ENCODE measurements around the gene NMT1.
"Not testable (repeated sequence)": the region's sequence is repeated elsewhere in the genome, so short reads cannot be mapped to it uniquely, and the experiment has no call there.

NMT1 gene

DNA sequence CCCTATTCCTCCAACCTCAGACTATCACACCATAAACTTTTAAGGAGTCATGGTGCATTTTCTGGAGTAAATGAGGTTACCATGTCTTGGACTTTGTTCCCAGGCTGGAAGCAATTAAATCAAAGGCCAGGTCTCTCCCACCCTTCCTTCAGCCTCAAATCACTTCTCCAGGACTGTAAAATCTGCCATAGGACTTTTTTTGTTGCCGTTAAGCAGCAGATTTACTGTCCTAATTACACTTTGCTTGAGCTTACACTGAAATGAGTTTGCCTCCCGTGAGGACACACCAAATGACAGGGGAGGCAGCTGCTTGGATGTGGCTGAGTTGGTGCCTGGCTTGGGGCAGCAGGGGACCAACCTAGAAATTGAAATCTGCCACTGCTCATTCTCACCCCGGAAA is 24.4 kb upstream of the NMT1 start:
- DNase-seq (ENCODE audit: low read depth in 2 of 2), result no peak

- DNase-seq (ENCODE audit: low read depth in 2 of 2), result no peak
Measured at GRCh38 chr17:45038728-45039634, 22.1 kb upstream of the NMT1 start.

DNA sequence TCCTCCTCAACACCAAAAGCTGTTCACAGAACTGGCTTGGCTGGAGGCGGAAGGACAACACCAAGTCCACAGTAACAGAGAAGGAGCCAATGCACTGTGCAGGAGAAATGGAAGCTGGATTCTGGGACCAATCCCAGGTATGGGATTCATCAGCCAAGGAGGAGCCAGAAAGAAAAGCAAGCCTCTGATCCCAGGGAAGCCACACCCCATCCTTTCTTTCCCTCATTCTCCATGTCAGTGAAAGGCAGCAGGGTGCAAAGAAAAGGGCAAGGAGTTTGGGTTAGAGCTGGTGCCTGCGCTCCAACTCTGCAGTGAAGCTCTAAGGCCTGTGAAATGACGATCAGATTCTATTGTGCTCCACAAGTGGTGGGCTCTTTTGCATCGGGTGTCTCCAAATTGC is 20.7 kb upstream of the NMT1 start:
- no peak for DNase-seq (ENCODE audit: low read depth in 2 of 2)

- DNase-seq (ENCODE audit: low read depth in 2 of 2), result no peak
Measured at GRCh38 chr17:45042346-45043120, 18.6 kb upstream of the NMT1 start.

DNA sequence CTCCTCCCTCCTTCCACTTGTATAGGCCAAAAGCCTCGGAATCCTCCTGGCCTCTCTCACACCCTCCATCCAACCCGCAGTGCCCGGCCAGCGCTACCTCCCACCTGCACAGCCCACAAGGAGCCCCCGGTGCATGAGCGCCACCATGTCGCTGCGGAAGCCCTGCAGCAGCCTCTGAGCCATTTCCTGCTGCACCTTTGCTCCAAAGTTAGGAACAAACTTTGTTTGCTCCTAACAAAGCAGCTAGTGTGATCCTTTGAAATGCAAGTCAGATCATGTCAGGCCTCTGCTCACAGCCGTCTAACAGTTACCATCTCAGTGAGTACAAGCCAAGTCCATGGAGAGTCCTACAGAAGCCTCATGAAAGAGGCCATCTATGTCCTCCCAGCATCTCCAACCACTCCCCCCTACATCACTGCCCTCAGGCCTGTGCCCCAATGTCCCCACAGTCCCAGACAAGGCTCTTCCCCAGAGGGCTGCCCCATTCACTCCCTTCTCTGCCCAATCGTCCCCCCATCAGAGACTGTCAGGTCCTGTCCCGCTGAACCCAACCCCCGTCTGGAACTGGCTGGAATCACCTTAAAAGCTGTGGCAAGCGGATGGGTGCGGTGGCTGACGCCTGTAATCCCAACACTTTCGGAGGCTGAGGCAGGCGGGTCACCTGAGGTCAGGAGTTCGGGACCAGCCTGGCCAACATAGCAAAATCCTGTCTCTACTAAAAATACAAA is 17.1 kb upstream of the NMT1 start:
- DNase-seq (ENCODE audit: low read depth in 2 of 2), result no peak

- DNase-seq (ENCODE audit: low read depth in 2 of 2), result no peak
Measured at GRCh38 chr17:45046537-45047125, 14.5 kb upstream of the NMT1 start.

- DNase-seq (ENCODE audit: low read depth in 2 of 2), result no peak
Measured at GRCh38 chr17:45048795-45049563, 12.1 kb upstream of the NMT1 start.

DNA sequence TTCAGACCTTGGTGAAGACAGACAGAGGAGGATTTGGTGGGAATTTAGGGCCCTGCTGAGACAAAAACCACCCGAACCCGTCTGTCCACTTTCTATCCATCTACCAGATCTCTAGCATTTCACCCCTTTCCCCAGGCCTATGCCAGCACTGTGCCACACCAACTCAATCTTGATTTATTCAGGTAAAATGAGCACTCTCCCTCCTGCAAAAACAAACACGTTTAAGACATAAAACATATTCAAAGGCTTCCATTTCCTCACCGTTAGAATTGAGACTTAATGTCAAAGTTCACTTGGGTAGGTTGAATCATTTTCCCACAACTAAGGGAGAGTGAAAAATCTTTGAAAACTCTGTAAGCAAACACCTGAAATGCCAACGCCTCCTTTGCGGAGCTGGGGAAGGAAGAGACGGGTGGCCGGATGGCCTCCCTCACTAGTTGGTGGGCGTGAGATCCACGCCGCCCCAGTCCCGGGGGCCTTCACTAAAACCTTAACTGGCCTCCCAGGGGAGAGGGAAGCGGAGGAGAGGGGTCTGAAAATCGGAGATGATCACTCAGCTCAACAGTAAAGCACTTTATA is 10.5 kb upstream of the NMT1 start:
- DNase-seq (ENCODE audit: low read depth in 2 of 2), result peak in 1 of 2 experiments; percentile 33

- DNase-seq (ENCODE audit: low read depth in 2 of 2), result peak; percentile 83 to 84
Measured at GRCh38 chr17:45051060-45051719, 9.9 kb upstream of the NMT1 start, which contains the start of gene DCAKD. Gene DCAKD (minus strand): TSS chr17:45051632. CDS start chr17:45034885, 16,747 bp downstream.

GRCh38 chr17:45051720-45052051 is 9.4 kb upstream of the NMT1 start:
- not testable (repeated sequence) for DNase-seq (ENCODE audit: low read depth in 2 of 2)

DNA sequence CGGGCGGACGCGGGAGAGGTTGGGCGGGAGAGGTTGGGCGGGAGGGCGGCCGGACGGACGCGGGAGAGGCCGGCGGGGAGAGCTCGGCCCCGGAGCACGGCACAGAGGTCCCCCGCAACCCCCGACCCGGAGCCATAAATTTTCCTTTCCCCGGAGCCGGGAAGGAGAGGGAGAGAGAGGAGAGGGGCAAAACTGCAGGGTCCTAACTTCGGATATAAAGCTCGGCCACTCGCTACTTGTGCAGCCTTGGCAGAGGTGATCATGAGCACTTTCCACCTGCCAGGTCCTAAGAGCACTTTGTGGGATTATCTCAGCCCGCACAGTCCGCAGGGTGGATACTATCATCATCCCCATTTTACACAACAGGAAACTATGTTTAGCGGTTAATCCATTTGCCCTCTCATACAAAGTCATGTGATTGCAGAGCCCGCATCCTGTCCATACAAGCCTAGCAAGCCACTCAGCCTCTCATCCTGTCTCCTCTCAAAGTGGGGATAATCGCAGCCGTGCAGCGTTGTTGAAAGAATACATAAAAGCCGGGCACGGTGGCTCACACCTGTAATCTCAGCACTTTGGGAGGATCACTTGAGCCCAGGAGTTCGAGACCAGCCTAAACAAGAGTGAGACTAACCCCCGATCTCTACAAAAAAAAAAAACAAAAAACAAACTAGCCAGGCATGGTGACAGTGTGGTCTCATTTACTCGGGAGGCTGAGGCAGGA is 8.9 kb upstream of the NMT1 start:
- DNase-seq (ENCODE audit: low read depth in 2 of 2), result peak; percentile 10 to 25

DNA sequence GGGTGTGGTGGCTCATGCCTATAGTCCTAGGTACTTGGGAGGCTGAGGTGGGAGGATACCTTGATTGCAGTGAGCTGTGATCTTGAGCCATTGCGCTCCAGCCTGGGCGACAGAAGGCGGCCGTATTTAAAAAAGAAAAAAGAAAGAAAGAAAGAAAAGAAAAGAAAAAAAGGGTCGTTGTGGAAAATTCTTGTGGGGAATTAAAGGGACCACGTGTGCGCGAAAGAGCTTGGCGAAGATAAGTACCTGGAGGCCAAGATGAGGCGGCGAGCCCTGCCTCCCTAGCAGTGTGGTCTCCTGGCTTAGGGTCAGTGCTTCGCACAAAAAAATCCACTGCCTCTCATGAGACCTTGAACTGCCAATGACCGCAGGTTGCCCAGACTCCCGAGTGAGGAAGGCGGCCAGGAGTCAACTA is 728 bp upstream of the NMT1 start:
- no peak for DNase-seq (ENCODE audit: low read depth in 2 of 2)

DNA sequence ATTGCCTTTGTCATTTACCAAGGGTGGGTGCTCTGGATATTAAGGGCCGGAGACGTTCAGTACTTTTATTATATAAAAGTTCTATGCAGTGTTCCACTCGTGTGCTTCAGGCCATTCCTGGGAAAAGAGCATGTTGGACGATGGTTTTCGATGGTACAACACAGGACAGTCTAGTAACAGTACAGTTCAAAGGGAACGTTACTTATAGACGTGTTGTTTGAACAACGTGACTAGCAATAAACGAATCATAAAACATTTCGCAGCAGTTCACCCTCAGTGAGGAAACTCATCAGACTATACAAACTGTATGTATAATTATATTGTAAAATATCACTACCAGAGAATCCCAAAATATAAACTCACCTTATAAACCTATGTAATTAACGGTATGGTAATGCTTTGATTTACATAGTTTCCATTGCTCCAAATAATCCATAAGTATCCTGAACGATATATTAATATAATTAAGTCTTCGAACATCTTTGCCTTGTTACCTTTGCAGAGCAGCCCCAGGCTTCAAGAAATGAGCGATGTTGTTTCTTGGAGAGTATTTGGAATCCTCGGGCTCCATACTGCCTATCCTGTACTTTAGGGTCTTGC is 589 bp downstream of the NMT1 start:
- no peak for DNase-seq (ENCODE audit: low read depth in 2 of 2)

DNA sequence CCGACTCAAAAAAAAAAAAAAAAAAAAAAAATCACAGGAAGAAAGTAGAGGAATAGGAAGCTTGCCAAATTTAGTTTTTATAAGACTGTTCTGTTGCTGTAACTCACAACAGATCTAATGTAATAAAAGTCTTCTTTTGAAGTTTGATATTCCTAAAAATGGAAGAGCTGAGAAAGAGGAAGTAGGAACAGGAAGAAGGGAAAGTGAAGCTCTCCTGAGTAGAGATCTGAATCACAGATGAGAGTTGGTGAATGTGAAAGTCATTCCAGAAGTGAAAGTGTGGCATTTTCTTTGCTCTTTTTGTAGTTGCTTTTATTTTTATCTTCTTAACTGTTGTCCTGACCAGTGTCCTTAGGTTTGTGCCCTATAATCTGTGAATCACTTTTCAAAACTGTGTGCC is 2.1 kb downstream of the NMT1 start:
- no peak for DNase-seq (ENCODE audit: low read depth in 2 of 2)

GRCh38 chr17:45067637-45068036 is 6.5 kb downstream of the NMT1 start:
- no peak for DNase-seq (ENCODE audit: low read depth in 2 of 2)

DNA sequence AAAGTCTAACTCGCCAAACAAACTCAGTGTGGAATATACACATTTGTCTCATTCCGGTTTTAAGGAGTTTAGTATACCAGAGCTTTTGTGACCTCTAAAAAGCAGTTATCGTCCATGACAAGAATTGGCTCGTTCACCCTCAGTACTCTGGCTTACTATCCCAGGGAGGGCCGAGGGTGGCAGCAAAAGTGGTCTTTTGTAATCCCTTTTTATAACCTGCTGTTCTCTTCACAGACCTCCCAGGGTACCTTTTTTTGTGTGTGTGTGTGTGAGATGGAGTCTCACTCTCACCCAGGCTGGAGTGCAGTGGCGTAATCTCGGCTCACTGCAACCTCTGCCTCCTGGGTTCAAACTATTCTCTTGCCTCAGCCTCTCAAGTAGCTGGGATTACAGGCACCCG is 8.9 kb downstream of the NMT1 start:
- DNase-seq (ENCODE audit: low read depth in 2 of 2), result no peak

- DNase-seq (ENCODE audit: low read depth in 2 of 2), result no peak
Measured at GRCh38 chr17:45070809-45071208, 9.7 kb downstream of the NMT1 start.

- DNase-seq (ENCODE audit: low read depth in 2 of 2), result no peak
Measured at GRCh38 chr17:45073414-45074070, 12.4 kb downstream of the NMT1 start.

DNA sequence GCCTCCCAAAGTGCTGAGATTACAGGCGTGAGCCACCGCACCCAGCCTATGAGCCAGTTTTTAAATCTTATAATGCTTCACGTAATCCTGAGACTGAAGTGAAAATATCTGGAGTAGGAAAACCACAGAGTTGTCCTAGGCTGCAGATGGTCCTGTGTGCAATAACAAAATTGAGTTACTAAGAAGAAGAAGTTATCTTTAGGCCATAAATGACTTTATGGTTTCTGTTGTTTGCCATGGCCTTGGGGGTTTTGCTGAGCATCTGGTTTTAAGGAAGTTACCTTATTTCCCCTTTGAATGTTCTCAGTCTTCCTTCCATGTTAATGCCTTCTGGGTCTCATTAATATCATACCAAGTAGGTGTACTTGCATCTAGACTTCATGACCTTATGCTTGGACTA is 16.5 kb downstream of the NMT1 start:
- DNase-seq (ENCODE audit: low read depth in 2 of 2), result no peak

Data from stimulated activated CD4-positive, alpha-beta T cell treated with anti-CD3 and anti-CD28 coated beads, Interleukin-12 subunit alpha, Interleukin-12 subunit beta, amount 100 ng/mL, for 24 hours (primary cell).